ENCODE measurements around the gene SYT17.
"Not testable (repeated sequence)": the region's sequence is repeated elsewhere in the genome, so short reads cannot be mapped to it uniquely, and the experiment has no call there.

Gene SYT17

DNA sequence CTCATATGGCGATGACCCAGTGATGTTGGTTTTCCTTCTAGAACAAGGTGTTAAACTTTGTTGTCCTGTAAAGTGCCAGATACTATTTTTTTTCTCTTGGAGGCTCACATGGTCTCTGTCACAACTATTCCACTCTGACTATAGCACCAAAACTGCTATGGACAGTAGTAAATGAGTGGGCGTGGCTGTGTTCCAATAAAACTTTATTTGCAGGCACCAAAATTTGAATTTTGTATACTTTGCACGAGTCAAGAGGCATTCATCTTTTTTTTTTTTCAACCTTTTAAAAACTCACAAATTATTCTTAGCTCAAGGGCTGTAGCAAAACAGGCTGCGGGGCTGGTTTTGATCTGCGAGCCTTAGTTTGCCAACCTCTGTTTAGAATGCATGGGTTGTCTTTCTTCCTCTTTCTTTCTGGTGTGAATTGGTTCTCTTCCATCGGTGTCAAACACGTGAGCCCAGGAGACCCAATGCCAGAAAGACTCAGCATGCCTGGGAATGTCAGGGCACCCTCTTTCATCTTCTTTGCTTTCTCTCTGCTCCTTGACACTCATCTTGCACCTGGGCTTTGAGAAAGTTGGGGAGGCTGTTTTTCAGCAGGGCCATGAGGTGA is 2.1 kb downstream of the SYT17 start:
- Histone ChIP-seq H3K27ac (no peak overlapping the region), H3K4me3 (no peak overlapping the region)

DNA sequence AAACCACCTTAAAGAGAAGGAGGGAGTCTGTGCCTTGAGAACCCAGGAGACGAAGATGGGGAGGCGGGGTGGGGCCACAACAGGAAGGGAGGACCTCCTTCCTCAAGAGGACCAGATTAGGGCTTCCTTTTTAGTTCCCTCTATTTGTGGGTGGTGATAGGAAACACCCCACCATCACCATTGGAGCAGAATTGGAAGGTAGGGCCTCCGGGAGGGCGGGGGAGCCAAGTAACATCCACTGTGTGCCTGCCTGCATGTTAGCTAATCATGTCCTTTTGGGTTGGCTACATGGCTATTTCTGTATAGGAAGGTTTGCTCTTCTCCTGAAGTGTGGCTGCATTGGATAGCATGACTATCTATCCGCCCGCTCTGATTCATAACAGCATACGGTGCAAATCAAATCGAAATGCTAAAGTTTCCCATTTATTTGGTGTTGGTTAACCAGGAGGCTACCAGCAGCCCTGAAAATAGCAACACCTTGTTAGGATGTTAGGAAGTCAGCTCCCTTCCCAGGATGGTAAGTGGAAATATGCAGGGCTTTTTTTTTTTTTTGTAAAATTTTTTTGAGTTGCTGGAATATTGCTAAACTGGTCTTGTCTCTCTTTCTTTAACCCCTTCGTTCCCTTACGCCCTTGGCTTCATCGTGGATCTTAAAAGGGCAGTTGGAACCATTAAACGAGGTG is 4.2 kb downstream of the SYT17 start:
- no peak overlapping the region for H3K27ac ChIP-seq
- no peak overlapping the region for H3K4me3 ChIP-seq

DNA sequence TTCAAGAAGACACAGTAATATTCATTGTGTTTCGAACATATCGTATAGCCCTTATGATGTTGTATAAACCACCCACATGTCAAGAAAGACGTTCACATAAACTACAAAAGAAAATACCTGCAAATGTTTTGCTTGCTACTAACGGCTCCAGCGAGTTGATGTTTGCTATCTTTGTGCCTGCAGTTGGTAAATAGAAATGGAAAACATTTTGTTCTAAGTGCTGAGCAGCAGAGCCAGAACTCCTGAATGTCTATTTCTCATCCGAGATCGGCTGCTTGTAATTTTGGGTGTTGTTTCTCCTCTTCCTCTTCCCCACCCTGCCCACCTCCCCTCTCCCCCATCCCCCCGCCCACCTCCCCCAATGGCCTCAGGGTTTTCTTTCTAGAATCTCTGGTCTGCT is 5.0 kb downstream of the SYT17 start:
- Histone ChIP-seq H3K27ac (no peak overlapping the region), H3K4me3 (no peak overlapping the region)

DNA sequence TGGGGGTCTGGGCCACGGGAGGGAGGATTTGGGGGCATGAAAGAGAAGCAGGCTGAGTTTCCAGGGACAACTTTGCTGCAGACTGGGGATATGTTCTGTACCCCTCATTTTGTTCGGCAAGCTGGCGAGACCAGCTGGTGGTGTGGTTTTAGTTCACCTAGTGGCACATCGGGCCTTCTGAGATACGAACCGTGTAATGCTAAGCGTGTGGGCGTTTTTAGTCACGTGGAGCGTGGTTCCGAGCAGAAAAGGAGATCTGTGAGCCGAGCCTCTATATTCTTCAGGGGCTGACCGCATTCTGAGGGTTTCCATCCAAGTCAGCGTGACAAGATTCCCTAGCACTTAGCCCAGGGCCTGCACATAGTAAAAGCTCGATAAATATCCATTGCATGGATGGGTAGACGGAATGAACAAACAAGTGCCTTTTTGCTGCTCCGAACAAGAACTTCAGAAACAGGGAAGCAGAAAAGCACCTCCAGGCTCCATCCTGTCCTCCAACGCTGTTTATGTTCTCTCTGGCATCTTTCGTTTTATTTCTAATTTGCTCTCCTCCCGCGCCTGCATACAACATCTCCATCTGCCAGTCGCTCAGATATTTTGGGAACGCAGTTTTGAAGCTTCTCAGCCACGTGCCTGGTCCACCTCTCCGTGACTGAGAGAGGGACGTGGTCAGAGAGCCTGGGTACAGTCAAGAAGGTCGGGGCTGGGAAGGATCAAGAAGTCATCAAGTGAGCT is 5.8 kb downstream of the SYT17 start:
- no peak overlapping the region for H3K4me3 ChIP-seq
- H3K27ac ChIP-seq, result no peak overlapping the region

DNA sequence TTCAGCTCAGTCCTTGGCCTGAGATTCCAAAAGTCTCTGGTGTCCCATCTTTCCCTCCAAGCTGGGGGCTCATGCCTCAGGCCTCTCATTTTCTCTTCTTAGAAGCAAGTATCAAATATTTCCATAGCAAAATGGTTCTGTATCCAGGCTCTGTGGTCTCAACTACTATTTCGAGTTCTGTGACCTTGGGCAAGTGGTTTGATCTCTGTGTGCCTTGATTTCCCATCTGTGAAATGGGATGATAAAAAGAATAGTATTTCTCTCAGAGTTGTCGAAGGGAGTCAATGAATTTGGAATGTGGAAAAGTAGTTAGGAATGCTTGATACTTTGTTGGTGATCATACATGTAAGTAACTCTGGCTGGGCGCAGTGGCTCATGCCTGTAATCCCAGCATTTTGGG is 6.4 kb downstream of the SYT17 start:
- H3K27ac ChIP-seq, result no peak overlapping the region

DNA sequence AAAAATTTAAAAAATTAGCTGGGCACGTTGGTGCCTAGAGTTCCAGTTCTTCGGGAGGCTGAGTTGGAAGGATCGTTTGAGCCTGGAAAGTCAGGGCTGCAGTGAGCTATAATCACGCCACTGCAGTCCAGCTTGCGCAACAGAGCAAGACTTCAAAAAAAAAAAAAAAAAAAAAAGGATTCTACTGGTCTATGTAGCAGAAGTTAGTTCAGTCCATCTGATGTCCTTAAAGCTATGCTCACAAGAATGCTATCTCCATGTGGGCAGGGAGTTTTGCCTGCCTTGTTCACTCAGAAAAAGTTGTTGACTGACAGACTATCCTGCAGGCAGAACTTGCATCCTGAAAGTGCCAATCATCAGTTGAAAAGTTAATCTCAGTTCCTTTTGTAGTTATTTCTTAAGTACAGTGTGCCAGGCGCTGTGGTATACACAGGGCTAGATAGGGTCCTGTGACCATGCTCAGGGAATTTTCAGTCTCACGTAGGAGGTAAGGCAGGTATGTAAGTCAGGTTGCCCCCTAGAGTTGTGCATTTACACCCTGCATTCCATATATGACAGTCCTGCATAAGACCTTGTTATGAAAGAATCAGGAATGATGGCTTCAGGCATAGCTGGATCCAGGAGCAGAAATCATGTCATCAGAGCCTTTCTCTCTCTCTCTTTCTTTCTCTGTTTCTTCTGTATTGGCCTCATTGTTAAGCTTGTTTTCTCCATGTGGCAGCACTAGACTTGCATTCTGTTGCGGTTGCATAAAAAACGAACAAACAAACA is 7.6 kb downstream of the SYT17 start:
- H3K4me3 ChIP-seq, result no peak overlapping the region
- no peak overlapping the region for H3K27ac ChIP-seq

More for the DNA sequence above, 6.4 kb downstream of the SYT17 start:
- no peak overlapping the region for H3K4me3 ChIP-seq

DNA sequence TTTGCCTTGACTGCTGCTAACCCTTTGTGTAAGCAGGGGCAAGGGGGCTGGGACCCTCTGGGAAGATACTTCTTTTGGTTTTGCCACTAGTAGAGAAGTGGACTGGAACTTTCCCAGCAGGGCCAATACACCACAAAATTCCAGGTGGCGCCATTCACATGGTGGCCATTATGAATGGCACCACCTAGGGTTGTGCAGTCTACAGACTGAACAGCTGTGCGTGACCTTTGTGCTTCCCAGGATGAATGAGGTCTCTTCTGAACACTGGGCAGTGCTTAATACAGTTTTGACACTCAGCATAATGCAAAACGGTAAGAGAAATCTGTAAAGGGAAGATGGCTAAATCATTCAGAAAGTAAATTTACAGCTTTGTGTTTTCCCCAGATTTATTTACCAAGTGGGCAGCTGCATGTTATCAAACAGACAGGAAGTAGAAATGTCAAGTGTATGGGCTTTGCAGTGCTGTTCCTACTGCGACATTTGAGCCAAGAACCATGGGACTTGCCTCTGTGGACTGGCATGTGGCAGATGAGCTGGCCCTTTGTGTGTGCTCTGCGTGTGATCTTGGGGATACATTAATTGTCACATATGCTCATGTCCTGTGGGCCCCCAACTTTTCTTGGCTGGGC is 9.2 kb downstream of the SYT17 start:
- no peak overlapping the region for H3K4me3 ChIP-seq
- H3K27ac ChIP-seq, result no peak overlapping the region

DNA sequence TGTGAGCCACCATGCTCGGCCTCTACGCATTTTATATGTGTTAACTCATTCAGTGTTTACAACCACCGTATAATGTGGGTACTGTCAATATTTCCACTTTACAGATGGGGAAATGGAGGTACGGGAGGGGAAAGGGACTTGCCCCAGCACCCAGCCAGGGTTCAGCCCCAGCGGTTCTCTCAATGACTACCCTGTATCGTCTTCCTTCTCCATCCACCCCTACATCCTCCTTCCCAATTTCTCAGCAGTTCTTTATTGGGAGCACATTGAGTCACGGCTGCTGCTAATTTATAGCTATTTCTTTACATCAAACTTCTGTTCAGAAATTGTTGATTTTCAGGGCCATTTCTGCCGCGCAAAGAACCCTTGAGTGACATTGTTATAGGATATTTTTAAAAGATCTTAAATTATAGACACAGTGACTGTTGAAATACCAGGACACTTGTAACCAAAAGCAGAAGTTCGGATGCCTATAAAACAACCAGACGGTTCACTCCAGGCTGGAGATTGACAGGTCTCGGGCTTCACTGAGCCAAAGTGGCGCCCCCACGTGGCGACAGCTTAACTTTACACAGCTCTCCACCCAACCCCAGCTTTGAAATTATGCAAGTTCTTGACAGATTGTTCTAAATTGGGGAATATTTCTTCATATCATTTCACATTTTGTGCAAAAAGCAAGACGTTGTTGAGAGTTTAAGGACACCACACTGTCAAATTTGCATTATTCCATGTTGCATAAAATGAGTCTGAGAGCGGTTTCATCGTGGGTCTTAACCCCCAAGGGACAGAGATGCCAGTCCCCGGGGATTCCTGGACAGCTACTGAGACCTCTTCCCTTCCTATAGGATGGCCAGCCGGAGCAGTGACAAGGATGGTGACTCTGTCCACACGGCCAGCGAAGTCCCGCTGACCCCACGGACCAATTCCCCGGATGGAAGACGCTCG is 11.8 kb downstream of the SYT17 start:
- no peak overlapping the region for H3K4me3 ChIP-seq

DNA sequence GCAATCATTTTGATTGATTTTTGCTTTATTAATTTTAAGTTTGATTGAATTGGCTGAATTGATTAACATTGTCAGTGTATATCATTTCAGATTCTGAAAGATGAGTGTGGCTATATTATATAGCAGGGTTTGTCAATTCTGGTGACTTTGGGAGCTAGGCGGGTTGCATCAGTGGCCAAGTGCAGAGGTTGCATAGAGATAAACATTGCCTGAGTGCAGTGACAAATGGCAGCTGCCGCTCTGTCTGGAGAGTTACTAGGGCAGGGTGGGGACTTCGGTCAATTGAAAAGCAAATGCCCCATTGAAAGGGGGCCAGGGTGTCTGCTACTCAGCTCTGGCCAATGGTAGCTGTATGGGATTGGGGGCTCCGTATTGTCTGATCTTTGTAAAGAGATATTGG is 12.7 kb downstream of the SYT17 start:
- Histone ChIP-seq H3K27ac (no peak overlapping the region), H3K4me3 (no peak overlapping the region)

More for the DNA sequence above, 11.8 kb downstream of the SYT17 start:
- no peak overlapping the region for H3K27ac ChIP-seq

DNA sequence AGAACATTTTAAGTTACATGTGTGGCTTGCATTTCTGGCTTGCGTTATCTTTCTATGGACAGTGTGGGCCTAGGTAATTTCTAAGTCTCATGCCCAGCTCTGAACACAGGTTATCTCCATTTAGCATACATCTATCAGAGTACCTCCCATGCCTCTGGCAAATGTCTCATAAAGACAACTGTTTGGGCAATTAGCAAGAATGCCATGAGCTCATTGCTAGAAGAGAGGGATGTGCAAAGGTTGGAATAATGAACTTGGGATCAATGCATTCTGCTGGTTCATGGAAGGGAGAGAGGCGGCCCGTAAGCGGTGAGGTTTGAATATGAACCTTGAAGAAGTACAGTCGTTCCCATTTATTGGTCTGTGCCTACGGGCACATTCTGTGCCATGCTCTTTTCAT is 14.4 kb downstream of the SYT17 start:
- Histone ChIP-seq H3K4me3 (no peak overlapping the region), H3K27ac (no peak overlapping the region)

DNA sequence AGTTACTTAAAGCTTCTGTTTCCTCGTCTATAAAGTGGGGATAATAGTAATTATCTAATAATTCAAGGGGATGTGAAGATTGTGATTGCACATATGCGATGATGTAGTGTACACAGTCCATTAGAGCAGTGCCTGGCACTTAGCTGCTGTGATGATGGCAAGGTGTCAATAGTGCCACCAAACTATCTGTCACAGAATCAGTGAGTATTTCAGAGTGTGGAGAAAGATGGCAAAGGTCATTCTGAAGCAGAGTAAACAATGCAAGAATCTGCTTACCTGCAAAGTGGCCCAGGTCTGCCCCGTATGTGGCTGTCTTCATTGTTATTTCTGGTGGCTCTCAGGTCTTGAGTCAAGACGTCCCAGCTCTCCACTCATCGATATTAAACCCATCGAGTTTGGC is 15.1 kb downstream of the SYT17 start:
- Histone ChIP-seq H3K4me3 (no peak overlapping the region), H3K27ac (no peak overlapping the region)

DNA sequence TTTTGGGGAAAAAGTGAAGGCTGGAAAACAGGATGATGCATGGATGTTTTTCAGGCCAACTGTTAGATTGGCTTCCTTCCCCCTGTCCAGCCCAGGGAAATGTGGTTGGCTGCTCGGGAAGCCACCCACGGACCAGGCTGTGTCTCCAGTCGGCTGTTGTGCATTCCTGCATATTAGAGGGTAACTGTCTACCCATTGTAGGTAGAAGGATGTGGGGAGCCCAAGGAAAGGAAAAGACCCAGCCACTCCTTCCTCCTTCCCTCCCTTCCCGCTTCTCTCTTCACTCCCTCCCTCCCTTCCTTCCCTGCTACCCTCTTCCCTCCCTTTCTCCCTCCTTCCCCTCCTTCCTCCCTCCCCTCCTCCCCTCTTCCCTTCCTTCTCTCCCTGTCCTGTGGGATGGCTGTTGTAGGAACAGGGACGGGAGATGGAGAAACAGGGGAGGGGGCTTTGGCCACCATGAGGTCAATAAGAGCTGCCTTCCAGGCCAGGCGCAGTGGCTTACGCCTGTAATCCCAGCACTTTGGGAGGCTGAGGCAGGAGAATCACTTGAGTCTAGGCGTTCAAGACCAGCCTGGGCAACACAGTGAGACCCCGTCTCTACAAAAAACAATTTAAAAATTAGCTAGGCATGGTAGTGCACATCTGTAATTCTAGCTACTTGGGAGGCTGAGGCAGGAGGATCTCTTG is 16.9 kb downstream of the SYT17 start:
- Histone ChIP-seq H3K27ac (no peak overlapping the region), H3K4me3 (no peak overlapping the region)

DNA sequence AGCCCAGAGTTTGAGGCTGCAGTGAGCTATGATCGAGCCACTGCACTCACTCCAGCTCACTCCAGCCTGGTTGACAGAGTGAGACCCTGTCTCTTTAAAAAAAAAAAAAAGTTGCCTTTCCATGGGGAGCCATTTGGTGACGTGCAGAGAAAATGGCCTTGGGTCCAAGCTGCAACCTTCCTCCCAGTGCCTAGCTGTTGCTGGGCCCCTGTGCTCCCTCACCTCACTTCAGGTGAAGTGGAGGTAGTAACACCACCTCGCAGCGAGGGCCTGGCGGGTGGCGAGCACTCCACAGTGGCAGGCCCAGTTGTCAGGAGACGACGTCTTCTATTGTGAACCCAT is 17.4 kb downstream of the SYT17 start:
- no peak overlapping the region for H3K4me3 ChIP-seq

DNA sequence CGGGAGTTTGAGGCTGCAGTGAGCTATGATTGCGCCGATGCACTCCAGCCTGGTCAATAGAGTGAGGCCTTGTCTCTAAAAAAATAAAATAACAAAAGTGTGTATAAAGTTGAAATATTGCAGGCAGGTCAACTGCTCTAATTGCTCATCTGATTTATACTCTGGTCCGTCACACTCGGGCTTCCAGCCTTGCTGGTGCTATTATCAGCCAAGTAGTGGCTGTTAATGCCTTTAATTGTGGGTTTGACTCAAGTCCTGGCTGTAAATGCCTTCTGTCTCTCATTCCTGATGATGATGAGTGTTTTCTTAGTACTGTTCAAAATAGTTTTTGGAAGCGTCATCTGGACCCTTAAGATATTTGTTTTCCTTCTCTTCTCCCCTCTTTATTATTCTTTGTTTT is 18.4 kb downstream of the SYT17 start:
- H3K27ac ChIP-seq, result no peak overlapping the region
- no peak overlapping the region for H3K4me3 ChIP-seq

More for the DNA sequence above, 17.4 kb downstream of the SYT17 start:
- no peak overlapping the region for H3K27ac ChIP-seq

DNA sequence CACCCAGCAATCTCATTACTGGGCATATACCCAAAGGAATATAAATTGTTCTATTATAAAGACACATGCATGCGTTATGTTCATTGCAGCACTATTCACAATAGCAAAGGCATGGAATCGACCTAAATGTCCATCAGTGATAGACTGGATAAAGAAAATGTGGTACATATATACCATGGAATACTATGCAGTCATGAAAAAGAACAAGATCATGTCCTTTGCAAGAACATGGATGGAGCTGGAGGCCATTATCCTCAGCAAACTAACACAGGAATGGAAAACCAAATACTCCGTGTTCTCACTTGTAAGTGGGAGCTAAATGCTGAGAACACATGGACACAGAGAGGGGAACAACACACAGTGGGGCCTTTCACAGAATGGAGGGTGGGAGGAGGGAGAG is 19.9 kb downstream of the SYT17 start:
- not testable (repeated sequence) for H3K4me3 ChIP-seq, H3K27ac ChIP-seq

DNA sequence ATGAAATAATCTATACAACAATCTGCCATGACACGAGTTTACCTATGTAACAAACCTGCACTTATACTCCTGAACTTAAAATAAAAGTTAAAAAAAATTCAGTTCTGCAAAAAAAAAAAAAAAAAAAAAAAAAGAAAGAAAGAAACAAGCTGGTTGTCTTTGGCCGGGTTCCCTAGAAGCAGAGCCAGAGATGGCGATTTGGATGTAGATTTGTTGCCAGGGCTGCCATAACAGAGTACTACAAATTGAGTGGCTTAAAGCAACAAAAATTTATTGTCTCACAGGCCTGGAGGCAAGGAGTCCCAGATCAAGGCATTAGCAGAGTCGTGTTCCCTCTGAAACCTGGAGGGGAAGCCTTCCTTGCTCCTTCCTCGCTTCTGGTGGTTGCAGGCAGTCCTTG is 20.4 kb downstream of the SYT17 start:
- no peak overlapping the region for H3K27ac ChIP-seq
- H3K4me3 ChIP-seq, result no peak overlapping the region

DNA sequence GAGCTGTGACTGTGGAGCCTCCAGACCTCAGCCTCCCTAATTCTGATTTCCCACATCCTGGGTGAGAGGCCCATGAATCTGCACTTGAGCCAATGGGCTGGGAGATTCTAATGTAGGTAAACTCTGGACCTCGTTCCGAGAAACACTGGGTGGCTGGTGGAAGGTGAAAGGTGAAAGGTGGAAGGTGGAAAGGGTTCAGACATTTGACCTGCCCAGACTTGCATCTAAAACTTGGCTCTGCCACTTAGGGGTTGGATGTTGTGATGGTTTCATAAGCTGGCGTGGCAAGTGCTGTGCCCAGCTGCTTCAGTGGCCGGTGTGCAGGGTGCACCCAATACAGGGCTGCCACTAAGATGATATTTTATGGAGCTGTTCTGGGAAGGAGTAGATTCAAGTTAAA is 24.8 kb downstream of the SYT17 start:
- H3K27ac ChIP-seq, result no peak overlapping the region
- H3K4me3 ChIP-seq, result no peak overlapping the region

DNA sequence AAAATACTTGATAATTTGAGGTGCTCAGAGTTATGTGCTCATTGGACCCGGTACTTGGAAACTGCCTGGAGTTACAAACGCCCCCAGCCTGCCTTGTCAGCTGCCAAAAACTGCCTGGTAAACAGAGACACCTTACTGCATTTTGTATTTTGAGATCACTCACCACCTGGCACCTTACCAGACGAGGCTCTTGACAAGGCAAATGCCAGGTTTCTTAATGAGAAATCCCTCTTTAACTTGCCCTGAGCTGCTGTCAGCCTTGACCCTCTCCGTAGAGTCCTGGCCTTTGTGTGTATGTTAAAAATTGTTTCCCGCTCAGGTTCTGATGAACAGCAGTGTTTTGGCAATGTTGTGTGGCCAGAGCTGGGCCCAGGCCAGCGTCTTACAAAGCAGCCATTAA is 28.8 kb downstream of the SYT17 start:
- no peak overlapping the region for H3K27ac ChIP-seq

More for the DNA sequence above, 28.8 kb downstream of the SYT17 start:
- no peak overlapping the region for H3K4me3 ChIP-seq

All from skin epidermis (tissue), 12 donors.